ENCODE data around the gene TAF11L11.

DNA sequence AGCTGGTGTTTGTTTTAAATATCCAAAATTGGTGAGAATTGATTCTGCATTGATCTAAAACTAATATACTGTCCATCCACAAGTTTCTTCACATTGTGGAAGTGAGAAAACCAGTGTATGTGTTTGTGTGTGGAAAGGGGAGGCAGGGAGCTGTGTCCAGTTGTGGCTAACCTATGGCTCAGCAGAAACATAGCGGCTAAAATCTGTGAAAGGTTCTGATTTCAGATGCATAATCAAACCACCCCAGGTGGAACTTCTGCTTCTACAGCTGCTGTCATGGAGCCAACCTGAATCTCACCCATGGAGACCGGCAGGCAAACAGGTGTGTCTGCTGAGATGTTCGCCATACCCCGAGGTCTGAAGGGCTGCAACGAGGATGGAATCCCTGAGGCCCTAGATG lies 30.2 kb downstream of the TAF11L11 start, which contains the start of gene TAF11L14:
- TF ChIP-seq, protein P1, sequence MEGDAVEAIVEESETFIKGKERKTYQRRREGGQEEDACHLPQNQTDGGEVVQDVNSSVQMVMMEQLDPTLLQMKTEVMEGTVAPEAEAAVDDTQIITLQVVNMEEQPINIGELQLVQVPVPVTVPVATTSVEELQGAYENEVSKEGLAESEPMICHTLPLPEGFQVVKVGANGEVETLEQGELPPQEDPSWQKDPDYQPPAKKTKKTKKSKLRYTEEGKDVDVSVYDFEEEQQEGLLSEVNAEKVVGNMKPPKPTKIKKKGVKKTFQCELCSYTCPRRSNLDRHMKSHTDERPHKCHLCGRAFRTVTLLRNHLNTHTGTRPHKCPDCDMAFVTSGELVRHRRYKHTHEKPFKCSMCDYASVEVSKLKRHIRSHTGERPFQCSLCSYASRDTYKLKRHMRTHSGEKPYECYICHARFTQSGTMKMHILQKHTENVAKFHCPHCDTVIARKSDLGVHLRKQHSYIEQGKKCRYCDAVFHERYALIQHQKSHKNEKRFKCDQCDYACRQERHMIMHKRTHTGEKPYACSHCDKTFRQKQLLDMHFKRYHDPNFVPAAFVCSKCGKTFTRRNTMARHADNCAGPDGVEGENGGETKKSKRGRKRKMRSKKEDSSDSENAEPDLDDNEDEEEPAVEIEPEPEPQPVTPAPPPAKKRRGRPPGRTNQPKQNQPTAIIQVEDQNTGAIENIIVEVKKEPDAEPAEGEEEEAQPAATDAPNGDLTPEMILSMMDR (IDR thresholded peaks at IDR 0.05; ENCODE audit: insufficient read depth, low read depth, low read length) = no peak
- TF ChIP-seq EZH2 (IDR thresholded peaks at IDR 0.05; ENCODE audit: insufficient read depth, low read length) = no peak
